Neural cell (in vitro differentiated cells): ENCODE data around the gene CMTM6. TPM values are rescaled to one million over a fixed set of nuclear protein-coding genes. Genes with fewer than 3 reads are reported as not detected.

Source experiments
- H2AFZ ChIP-seq: fragments of 200-600, 300-800 bp; sonication (generic), shearing (Covaris generic); 2 replicates; pipeline ENCODE4 v1.6.0; 2014; ENCODE audit warnings: low read depth, mild to moderate bottlenecking, antibody characterized with exemption, low read length, moderate library complexity
- H3F3A ChIP-seq: fragments of 200-600 bp; shearing (Covaris generic); 2 replicates; pipeline ENCODE4 v1.6.1; 2016; ENCODE audit warnings: mild to moderate bottlenecking, moderate library complexity, mixed read lengths, antibody characterized with exemption, low read length; ENCODE audit not compliant: insufficient read depth, poor library complexity, severe bottlenecking
- H3K27ac ChIP-seq: fragments of 200-600, 300-800 bp; sonication (generic), shearing (Covaris generic); 2 replicates; pipeline ENCODE4 v1.5.1; 2014; ENCODE audit warnings: mild to moderate bottlenecking, low read length, moderate library complexity
- H3K27me3 ChIP-seq: fragments of 300-800, 200-600 bp; sonication (generic), shearing (Covaris generic); 2 replicates; pipeline ENCODE4 v1.6.0; 2014; ENCODE audit warnings: mild to moderate bottlenecking, low read depth, low read length, moderate library complexity; ENCODE audit not compliant: insufficient read depth
- H3K36me3 ChIP-seq: fragments of 300-800, 200-600 bp; sonication (generic), shearing (Covaris generic); 2 replicates; pipeline ENCODE4 v1.5.1; 2014; ENCODE audit warnings: mild to moderate bottlenecking, antibody characterized with exemption, low read length, moderate library complexity; ENCODE audit not compliant: insufficient read depth
- H3K4me2 ChIP-seq: fragments of 300-800, 200-600 bp; sonication (generic), shearing (Covaris generic); 2 replicates; pipeline ENCODE4 v1.6.0; 2014; ENCODE audit warnings: mild to moderate bottlenecking, low read length
- H3K4me3 ChIP-seq: fragments of 300-800, 200-600 bp; sonication (generic), shearing (Covaris generic); 2 replicates; pipeline ENCODE4 v1.5.1; 2014; ENCODE audit warnings: mild to moderate bottlenecking, low read length, moderate library complexity
- H3K79me2 ChIP-seq: fragments of 200-600 bp; shearing (Covaris generic); replicated peaks from 2 replicates; pipeline ENCODE4 v1.6.0; 2014; ENCODE audit warnings: mild to moderate bottlenecking, low read length, moderate library complexity; ENCODE audit not compliant: insufficient read depth
- H3K9ac ChIP-seq: fragments of 300-800, 200-600 bp; sonication (generic), shearing (Covaris generic); 2 replicates; pipeline ENCODE4 v1.6.1; 2016; ENCODE audit warnings: mild to moderate bottlenecking, low read length, mixed read lengths
- H3K9me2 ChIP-seq: fragments of 200-600 bp; shearing (Covaris generic); 2 replicates; pipeline ENCODE4 v1.6.1; 2016; ENCODE audit warnings: mild to moderate bottlenecking, low read length, mixed read lengths; ENCODE audit not compliant: insufficient read depth
- H3K9me3 ChIP-seq: fragments of 200-600, 300-800 bp; sonication (generic), shearing (Covaris generic); 2 replicates; pipeline ENCODE4 v1.6.1; 2016; ENCODE audit warnings: mild to moderate bottlenecking, mixed run types, low read length, moderate library complexity, mixed read lengths
- H4K20me1 ChIP-seq: fragments of 200-600 bp; shearing (Covaris generic); 2 replicates; pipeline ENCODE4 v1.6.1; 2016; ENCODE audit warnings: mild to moderate bottlenecking, mixed run types; ENCODE audit not compliant: insufficient read depth
- CTCF ChIP-seq: fragments of 450-650 bp; IDR thresholded peaks from 2 replicates; pipeline ENCODE4 v1.5.1; 2014; ENCODE audit warnings: antibody characterized with exemption, mild to moderate bottlenecking, moderate library complexity; ENCODE audit not compliant: poor library complexity, severe bottlenecking
- EP300 ChIP-seq: fragments of 450-650 bp; conservative IDR thresholded peaks from 2 replicates; pipeline ENCODE4 v1.6.1; 2014; ENCODE audit warnings: antibody characterized with exemption, mild to moderate bottlenecking, moderate library complexity; ENCODE audit not compliant: poor library complexity, severe bottlenecking
- EZH2 ChIP-seq: fragments of 200-600, 300-800 bp; shearing (Covaris generic), sonication (generic); IDR thresholded peaks from 2 replicates; pipeline ENCODE4 v1.6.1; 2014; ENCODE audit warnings: antibody characterized with exemption, low read length, borderline replicate concordance, mild to moderate bottlenecking; ENCODE audit not compliant: insufficient read depth, poor library complexity, severe bottlenecking
- MXI1 ChIP-seq: fragments of 450-650 bp; conservative IDR thresholded peaks from 2 replicates; pipeline ENCODE4 v1.6.1; 2014; ENCODE audit warnings: antibody characterized with exemption, mild to moderate bottlenecking; ENCODE audit not compliant: poor library complexity, severe bottlenecking
- POLR2AphosphoS5 ChIP-seq: IDR thresholded peaks from 2 replicates; pipeline ENCODE4 v1.6.1; 2012
- RAD21 ChIP-seq: fragments of 450-650 bp; conservative IDR thresholded peaks from 2 replicates; pipeline ENCODE4 v1.6.1; 2014; ENCODE audit warnings: antibody characterized with exemption, mild to moderate bottlenecking, moderate library complexity
- SMC3 ChIP-seq: fragments of 450-650 bp; conservative IDR thresholded peaks from 2 replicates; pipeline ENCODE4 v1.6.1; 2014; ENCODE audit warnings: antibody characterized with exemption, mild to moderate bottlenecking, moderate library complexity; ENCODE audit not compliant: poor library complexity
- TAF1 ChIP-seq: IDR thresholded peaks from 2 replicates; pipeline ENCODE4 v1.6.1; 2012; ENCODE audit warnings: low read depth
- polyA plus RNA-seq: library from polyadenylated mRNA; depleted of rRNA; stranded (reverse); fragments of >200 nt; gene quantifications from 2 replicates; pipeline ENCODE4 v1.2.3, GENCODE V29; 2014
- TF ChIP-seq, protein P1 (sequence below): IDR thresholded peaks from 2 replicates; pipeline ENCODE4 v1.6.1; 2012; ENCODE audit warnings: borderline replicate concordance

CMTM6 gene
- polyA plus RNA-seq, 1 donor from 2014 or later = 12.8 TPM

DNA sequence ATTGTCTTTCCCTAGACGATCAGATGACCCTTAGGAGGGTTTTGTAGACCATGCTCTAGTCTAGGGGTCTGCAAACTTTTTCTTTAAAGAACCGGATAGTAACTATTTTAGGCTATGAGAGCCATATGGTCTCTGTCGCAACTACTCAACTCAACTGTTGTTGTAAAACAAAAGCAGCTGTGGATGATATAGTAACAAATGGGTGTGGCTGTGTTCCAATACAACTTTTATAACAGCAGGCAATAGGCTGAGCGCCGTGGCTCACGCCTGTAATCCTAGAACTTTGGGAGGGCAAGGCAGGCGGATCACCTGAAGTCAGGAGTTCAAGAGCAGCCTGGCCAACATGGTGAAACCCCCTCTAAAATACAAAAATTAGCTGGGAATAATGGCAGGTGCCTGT, 6.1 kb upstream of the CMTM6 start:
- H3K9me2 ChIP-seq = no peaks in the 10 kb centered on the region
- no peaks in the 10 kb centered on the region for H4K20me1 ChIP-seq
- H3F3A ChIP-seq = no peaks in the 10 kb centered on the region
- no peaks in the 10 kb centered on the region for H3K27me3 ChIP-seq
- no peak overlapping the region for H2AFZ ChIP-seq
- no peaks in the 10 kb centered on the region for H3K9me3 ChIP-seq
- TF ChIP-seq EZH2 = no peak
- TF ChIP-seq EP300 = no peak
- no peak for TF ChIP-seq POLR2AphosphoS5
- TF ChIP-seq TAF1 = no peak
- TF ChIP-seq CTCF = no peak
- TF ChIP-seq RAD21 = no peak
- TF ChIP-seq, protein P1, sequence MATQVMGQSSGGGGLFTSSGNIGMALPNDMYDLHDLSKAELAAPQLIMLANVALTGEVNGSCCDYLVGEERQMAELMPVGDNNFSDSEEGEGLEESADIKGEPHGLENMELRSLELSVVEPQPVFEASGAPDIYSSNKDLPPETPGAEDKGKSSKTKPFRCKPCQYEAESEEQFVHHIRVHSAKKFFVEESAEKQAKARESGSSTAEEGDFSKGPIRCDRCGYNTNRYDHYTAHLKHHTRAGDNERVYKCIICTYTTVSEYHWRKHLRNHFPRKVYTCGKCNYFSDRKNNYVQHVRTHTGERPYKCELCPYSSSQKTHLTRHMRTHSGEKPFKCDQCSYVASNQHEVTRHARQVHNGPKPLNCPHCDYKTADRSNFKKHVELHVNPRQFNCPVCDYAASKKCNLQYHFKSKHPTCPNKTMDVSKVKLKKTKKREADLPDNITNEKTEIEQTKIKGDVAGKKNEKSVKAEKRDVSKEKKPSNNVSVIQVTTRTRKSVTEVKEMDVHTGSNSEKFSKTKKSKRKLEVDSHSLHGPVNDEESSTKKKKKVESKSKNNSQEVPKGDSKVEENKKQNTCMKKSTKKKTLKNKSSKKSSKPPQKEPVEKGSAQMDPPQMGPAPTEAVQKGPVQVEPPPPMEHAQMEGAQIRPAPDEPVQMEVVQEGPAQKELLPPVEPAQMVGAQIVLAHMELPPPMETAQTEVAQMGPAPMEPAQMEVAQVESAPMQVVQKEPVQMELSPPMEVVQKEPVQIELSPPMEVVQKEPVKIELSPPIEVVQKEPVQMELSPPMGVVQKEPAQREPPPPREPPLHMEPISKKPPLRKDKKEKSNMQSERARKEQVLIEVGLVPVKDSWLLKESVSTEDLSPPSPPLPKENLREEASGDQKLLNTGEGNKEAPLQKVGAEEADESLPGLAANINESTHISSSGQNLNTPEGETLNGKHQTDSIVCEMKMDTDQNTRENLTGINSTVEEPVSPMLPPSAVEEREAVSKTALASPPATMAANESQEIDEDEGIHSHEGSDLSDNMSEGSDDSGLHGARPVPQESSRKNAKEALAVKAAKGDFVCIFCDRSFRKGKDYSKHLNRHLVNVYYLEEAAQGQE = no peak
- TF ChIP-seq SMC3 = no peak
- no peak for TF ChIP-seq MXI1
- no peaks in the 10 kb centered on the region for H3K79me2 ChIP-seq
- no peak overlapping the region for H3K9ac ChIP-seq
- no peak overlapping the region for H3K27ac ChIP-seq
- no peaks in the 10 kb centered on the region for H3K36me3 ChIP-seq
- no peak overlapping the region for H3K4me3 ChIP-seq
- no peak overlapping the region for H3K4me2 ChIP-seq

- no peaks in the 10 kb centered on the region for H4K20me1 ChIP-seq
- no peak overlapping the region for H2AFZ ChIP-seq
- TF ChIP-seq RAD21 (no peak), POLR2AphosphoS5 (no peak), CTCF (no peak), EZH2 (no peak), MXI1 (no peak), SMC3 (no peak)
- no peaks in the 10 kb centered on the region for H3K36me3 ChIP-seq
- H3K27me3 ChIP-seq = no peaks in the 10 kb centered on the region
- no peak overlapping the region for H3K9ac ChIP-seq
- H3F3A ChIP-seq = no peaks in the 10 kb centered on the region
- no peak overlapping the region for H3K4me2 ChIP-seq
- peaks cover under 1% of the 10 kb centered on the region for H3K79me2 ChIP-seq
- no peaks in the 10 kb centered on the region for H3K9me3 ChIP-seq
- no peak overlapping the region for H3K27ac ChIP-seq
- H3K9me2 ChIP-seq = no peaks in the 10 kb centered on the region
- no peak overlapping the region for H3K4me3 ChIP-seq
These were observed 3.8 kb upstream of the CMTM6 start for GRCh38 chr3:32506466-32506865.
